AG20443 (cell line): Measurements from ENCODE around the gene PTCH1.
A peak's percentile ranks its signal among the peaks of the same experiment; 100 is the strongest.

Experiments used
- DNase-seq: peaks from one replicate; pipeline ENCODE4 v3.0.0; 2012; ENCODE audit warnings: low spot score, mixed read lengths

Gene PTCH1

GRCh38 chr9:95498641-95499040 lies 18.1 kb downstream of the PTCH1 start:
- DNase-seq = no peak

- peak; percentile 44 for DNase-seq
Observed at GRCh38 chr9:95497772-95498171, 19.0 kb downstream of the PTCH1 start.

GRCh38 chr9:95496687-95497086 lies 20.1 kb downstream of the PTCH1 start:
- no peak for DNase-seq

GRCh38 chr9:95495961-95496360 lies 20.8 kb downstream of the PTCH1 start:
- DNase-seq = no peak

- no peak for DNase-seq
Observed at GRCh38 chr9:95495529-95495928, 21.2 kb downstream of the PTCH1 start.

- DNase-seq = no peak
Observed at GRCh38 chr9:95494416-95495371, 22.1 kb downstream of the PTCH1 start.

GRCh38 chr9:95494022-95494415 lies 22.8 kb downstream of the PTCH1 start:
- no peak for DNase-seq

GRCh38 chr9:95493402-95493801 lies 23.4 kb downstream of the PTCH1 start:
- no peak for DNase-seq

GRCh38 chr9:95491543-95492320 lies 25.0 kb downstream of the PTCH1 start:
- no peak for DNase-seq

- DNase-seq = no peak
Observed at GRCh38 chr9:95488954-95489353, 27.8 kb downstream of the PTCH1 start.

- no peak for DNase-seq
Observed at GRCh38 chr9:95486318-95486717, 30.5 kb downstream of the PTCH1 start.

- DNase-seq = no peak
Observed at GRCh38 chr9:95484225-95484624, 32.5 kb downstream of the PTCH1 start.

GRCh38 chr9:95483431-95483830 lies 33.3 kb downstream of the PTCH1 start:
- no peak for DNase-seq

- no peak for DNase-seq
Observed at GRCh38 chr9:95482621-95483020, 34.1 kb downstream of the PTCH1 start.

- DNase-seq = no peak
Observed at GRCh38 chr9:95481000-95481399, 35.8 kb downstream of the PTCH1 start.

- DNase-seq = no peak
Observed at GRCh38 chr9:95480346-95480745, 36.4 kb downstream of the PTCH1 start.

- no peak for DNase-seq
Observed at GRCh38 chr9:95479330-95479729, 37.4 kb downstream of the PTCH1 start.

GRCh38 chr9:95478335-95478734 lies 38.4 kb downstream of the PTCH1 start:
- no peak for DNase-seq

GRCh38 chr9:95477885-95478284 lies 38.9 kb downstream of the PTCH1 start:
- no peak for DNase-seq

- no peak for DNase-seq
Observed at GRCh38 chr9:95477441-95477840, 39.3 kb downstream of the PTCH1 start.

- no peak for DNase-seq
Observed at GRCh38 chr9:95468791-95469190, 48.0 kb downstream of the PTCH1 start.

- DNase-seq = no peak
Observed at GRCh38 chr9:95465115-95465514, 51.7 kb downstream of the PTCH1 start.
